NCI-H2196 treated with DMSO at 0.1 percent for 48 hours (cell line): ENCODE measurements around the gene PLIN5.
"Not testable (repeated sequence)": the region's sequence is repeated elsewhere in the genome, so short reads cannot be mapped to it uniquely, and the experiment has no call there.

Experiments used
- DNase-seq: peaks from one replicate; lab custom pipeline; 2025; ENCODE audit not compliant: unreplicated experiment; lab: John Stamatoyannopoulos, UW

Gene PLIN5

GRCh38 chr19:4570402-4570801 is 35.4 kb upstream of the PLIN5 start:
- no peak for DNase-seq

- no peak for DNase-seq
These were observed 33.9 kb upstream of the PLIN5 start for GRCh38 chr19:4568886-4569285.

DNA sequence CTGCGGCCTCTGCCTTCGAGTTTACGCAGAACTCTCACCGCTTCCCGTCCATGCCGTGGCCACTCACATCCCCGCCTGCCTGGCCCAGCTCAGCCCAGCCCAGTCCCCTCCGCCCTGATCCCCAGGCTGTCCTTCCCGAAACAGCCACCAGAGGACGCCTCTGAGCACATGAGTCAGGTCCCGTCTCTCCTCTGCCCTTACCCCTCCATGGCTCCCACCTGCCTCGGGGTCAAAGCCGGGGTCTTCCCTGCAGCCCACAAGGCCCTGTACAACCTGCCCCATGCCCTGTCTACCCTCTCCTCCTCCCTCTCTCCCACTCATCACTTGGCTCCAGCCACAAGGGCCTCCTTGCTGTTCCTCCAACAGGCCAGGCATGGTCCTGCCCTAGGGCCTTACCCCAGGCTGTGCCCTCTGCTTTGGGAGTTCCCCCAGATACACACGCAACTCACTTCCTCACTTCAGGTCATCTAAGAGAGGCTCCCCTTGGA is 32.6 kb upstream of the PLIN5 start:
- DNase-seq: no peak

- DNase-seq: no peak
These were observed 31.5 kb upstream of the PLIN5 start for GRCh38 chr19:4566402-4567051.

GRCh38 chr19:4563562-4563961 is 28.5 kb upstream of the PLIN5 start:
- DNase-seq: not testable (repeated sequence)

DNA sequence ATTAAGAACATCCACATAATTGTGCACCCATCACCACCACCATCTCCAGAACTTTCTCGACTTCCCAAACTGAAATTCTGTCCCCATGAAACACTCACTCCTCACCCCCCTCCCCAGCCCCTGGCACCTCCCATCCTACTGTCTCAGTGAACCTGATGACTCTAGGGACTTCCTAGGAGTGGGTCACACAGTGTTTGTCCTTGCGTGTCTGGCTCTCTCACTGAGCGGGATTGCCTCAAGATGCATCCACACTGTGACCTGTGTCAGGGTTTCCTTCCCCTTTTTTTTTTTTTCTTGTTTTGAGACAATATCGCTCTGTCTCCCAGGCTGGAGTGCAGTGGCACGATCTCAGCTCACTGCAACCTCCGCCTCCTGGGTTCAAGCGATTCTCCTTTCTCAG is 27.1 kb upstream of the PLIN5 start:
- DNase-seq: not testable (repeated sequence)

DNA sequence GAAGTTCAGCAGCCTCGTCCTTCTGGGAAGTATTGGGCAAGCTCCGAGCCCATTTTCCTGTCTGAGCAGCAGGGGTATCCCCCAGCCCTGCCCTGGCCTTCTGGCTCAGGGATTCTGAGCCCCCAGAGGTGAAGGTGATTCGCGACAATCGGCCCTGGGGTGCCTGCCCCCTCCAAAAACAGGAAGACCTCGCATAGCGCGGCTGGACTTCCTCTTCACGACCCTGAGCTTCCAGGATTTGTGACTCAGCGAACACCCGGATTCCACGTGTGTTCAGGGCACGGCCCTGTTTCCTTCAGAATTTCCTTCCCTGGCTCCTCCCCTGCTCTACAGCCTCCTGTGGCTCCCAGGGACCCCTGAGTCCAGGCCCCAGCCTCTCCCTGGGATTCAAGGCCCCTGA is 24.5 kb upstream of the PLIN5 start, which contains the start of gene SEMA6B:
SEMA6B (minus strand) TSS at position 116 of the 400 bp plus-strand sequence. CDS start 1,227 bp downstream, outside the sequence.
- no peak for DNase-seq

- DNase-seq: no peak
These were observed 23.2 kb upstream of the PLIN5 start for GRCh38 chr19:4557971-4558941.

DNA sequence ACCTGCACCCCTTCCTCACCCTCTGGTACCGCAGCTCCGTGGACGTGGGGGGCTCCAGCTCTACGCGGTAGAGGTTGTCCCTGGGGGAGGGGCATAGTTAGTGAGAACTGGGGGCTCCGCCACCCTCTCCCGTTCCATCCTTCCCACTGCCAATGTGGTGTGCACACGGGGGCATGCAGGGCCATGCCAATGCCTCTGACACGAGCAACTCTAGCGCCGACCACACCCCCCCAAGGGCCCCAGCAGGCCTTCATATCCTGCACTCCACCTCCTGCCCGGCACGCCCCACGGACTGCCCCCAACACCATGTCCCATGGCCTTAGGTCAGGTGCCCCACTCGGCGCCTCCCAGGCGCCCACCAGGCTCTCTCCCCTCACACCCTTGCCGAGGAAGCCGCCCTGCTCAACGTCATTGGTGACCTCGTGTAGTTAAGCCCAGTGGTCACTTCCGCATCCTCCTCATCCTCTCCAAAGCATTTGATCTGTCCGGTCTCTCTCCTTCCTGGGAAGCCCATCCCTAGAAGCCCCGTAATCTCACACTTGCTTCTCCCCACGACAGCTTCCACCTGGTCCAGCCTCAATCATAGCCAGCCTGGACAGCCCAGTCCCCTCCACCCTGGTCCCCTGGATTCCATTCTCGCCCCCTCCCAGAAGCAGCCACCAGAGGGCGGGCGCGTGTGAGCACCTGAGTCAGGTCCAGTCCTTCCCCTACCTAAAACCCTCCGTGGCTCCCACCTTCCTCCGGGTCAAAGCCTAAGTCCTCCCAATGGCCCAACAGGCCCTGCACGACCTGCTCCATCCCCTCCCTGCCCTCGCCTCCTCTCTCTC is 22.3 kb upstream of the PLIN5 start:
- no peak for DNase-seq

GRCh38 chr19:4556597-4557127 is 21.6 kb upstream of the PLIN5 start:
- DNase-seq: no peak

DNA sequence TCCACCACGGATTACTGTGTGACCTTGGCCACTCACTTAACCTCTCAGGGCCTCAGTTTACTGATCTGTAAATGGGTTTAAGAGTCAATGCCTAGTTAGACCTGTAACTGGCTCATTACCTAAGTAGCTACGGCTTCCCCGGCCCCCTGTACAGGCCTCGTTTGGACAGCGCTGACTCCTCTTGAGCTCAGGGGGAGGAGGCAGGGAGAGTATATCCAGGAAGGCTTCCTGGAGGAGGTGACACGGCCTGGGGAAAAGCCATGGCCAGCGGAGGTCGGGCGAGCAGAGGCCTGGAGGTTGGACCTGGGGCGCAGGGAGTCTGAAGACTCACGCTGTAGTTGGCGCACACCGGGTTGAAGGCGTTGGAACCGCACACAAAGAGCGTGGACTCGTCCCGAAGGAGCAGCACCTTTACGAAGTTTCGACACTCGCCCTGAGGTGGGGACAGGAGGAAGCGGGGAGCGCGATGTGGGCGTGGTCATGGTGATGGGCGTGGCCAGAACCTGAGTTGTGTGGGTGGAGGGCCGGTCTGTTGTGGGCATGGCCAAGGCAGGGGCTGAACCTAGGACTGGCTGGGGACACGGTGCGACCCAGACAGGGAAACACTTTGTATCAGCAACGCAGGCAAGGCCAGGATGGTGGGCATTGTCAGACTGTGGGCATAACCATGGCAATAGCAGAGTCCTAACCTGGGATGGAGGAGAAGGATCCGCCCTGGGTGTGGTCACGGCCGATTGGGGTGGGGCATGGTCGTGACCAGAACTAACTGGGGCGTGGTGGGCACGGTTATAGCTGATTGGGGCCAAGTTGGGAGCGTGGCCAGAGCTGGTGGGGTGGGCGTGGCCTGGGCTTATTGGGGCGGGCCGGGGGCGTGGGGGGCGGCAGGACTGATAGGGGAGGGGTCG is 20.9 kb upstream of the PLIN5 start:
- no peak for DNase-seq

DNA sequence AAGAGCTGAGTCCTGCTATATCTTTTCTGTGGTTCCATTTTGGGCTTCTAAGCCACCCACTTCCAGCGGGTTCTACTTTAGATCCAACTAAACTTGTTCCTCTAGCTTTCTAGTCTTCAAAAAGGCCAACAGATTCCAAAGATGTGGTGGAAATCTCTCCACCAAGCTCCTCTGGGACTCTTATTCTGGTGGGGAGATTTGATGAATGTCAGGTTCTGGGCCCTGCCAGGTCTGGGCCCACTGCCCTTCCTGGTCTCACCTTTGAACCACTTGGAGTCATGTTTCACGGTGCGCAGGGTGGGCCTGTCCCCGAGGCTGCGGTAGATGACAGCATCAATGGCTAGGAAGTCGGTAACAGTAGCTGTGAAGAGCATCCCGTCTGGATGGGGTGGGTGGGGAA is 19.7 kb upstream of the PLIN5 start:
- no peak for DNase-seq

GRCh38 chr19:4553775-4554174 is 18.8 kb upstream of the PLIN5 start:
- no peak for DNase-seq

- no peak for DNase-seq
These were observed 18.2 kb upstream of the PLIN5 start for GRCh38 chr19:4553092-4553695.

DNA sequence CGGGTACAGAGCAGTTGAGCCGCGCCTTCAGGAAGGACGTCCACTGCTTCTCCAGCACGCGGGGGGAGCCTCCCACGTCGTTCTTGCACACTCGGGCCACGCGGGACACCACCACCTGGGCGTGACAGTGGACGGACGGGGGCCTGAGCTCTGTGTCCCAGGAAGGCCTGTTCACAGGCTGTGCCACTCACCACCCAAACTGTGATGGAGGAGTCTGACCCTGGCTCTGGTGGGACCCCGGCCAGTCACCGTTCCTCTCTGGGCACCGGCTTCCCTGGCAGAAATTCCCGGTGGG is 17.4 kb upstream of the PLIN5 start:
- no peak for DNase-seq

DNA sequence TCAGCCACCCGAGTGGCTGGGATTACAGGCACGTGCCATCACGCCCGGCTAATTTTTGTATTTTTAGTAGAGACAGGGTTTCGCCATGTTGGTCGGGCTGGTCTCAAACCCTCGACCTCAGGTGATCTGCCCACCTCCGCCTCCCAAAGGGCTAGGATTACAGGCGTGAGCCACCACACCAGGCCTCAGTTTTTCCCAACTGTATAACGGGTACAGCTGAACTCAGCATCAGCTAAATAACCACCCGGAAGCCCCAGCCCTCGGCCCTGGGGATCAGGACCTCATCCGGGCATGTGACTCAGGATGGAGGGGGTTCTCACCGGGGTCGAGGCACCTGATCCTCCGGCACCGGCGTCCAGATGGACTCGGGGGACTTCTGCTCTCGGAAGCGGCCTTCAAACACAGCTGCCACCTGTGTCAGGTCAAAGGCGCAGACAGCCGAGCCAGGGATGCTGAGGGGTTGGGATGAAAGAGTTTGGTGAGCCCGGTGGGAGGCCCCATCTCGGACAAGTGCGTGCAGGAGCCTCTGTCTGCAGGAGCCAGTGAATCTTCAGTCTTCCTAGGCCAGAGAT is 15.5 kb upstream of the PLIN5 start:
- DNase-seq: no peak

DNA sequence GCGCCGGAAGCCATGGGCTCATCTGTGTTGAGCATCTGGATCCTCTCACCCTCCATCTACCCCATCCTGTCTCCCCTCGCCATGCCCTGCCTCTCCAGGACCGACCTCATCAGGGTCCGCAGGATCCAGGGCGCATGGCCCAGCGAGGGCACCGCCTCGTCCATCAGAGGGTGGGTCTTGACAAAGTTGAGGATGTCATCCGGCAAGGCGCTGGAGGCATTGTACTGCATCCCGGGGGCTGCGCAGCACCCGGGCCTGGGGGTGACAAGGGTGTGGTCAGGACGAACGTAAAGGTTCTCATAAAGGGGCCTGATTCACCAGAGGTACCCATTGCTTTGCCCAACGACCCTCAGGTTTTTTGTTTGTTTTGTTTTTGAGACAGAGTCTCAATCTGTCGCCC is 15.0 kb upstream of the PLIN5 start:
- no peak for DNase-seq

- no peak for DNase-seq
These were observed 13.2 kb upstream of the PLIN5 start for GRCh38 chr19:4548238-4548584.
